HG02973 (cell line): ENCODE measurements around the gene JOSD2.

Experiments
- ATAC-seq: cut with Tn5 transposase; IDR thresholded peaks from one replicate; pipeline ENCODE4 v1.9.1; 2021; ENCODE audit warnings: moderate library complexity; ENCODE audit not compliant: unreplicated experiment

JOSD2 gene

DNA sequence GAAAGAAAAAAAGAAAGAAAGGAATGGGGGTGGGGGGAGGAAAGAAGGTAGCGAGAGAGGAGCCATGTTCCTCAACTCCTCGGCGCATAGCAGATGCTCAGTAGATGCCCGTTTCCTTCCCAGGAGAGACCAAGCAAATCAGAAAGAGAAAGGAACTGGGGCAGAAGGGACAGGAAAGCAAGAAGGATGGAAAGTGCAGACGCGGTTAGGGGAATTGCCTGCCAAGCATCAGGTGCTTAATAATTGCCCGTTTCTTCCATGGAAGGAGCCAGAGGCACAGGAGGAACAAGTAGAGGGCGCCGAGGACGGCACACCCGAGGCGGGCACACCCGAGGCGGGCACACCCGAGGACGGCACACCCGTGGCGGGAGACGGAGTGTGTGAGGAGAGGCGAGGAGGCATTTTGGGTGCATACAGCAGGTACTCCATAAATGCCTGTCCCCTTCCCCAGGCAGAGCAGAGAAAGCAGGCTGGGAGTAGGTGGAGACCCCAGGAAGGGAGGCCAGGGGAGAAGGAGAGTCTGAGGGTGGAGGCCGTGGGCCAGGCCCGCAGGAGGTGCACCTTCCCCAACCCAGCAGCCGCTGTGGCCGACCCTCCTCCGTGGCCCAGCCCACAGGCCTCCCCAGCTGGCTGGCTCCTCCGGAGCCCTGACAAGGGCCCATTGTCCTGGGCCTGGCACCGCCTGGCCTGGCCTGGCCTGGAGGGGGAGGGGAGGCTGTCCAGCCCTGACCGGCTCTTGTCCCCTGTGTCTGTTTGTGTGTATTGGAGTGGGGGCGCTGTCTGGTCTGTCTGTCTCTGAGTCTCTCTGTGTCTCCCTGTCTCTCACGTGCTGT is 14.6 kb downstream of the JOSD2 start:
- ATAC-seq = no peak

DNA sequence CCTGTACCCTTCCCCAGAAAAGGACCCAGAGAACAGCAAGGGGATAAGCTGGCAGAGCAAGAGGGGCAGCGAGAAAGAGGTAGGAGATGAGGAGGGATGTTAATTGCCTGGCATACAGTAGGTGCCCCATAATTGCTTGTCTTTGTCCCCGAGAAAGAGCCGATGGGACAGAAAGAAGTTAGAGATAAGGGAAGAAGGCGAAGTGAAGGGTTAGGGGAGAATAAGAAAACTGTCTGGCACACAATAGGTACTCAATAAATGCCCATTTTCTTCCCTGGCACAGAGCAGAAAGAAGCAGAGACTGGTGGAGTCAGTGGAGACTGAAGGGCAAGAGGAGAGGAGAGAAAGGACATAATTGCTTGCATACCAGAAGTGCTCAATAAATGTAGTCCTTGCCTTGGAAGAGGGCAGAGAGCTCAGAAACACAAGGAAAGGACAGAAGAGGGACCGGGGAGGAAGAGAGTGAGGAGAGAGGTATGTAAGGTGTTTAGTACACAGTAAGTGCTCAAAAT is 15.9 kb downstream of the JOSD2 start:
- ATAC-seq = no peak

DNA sequence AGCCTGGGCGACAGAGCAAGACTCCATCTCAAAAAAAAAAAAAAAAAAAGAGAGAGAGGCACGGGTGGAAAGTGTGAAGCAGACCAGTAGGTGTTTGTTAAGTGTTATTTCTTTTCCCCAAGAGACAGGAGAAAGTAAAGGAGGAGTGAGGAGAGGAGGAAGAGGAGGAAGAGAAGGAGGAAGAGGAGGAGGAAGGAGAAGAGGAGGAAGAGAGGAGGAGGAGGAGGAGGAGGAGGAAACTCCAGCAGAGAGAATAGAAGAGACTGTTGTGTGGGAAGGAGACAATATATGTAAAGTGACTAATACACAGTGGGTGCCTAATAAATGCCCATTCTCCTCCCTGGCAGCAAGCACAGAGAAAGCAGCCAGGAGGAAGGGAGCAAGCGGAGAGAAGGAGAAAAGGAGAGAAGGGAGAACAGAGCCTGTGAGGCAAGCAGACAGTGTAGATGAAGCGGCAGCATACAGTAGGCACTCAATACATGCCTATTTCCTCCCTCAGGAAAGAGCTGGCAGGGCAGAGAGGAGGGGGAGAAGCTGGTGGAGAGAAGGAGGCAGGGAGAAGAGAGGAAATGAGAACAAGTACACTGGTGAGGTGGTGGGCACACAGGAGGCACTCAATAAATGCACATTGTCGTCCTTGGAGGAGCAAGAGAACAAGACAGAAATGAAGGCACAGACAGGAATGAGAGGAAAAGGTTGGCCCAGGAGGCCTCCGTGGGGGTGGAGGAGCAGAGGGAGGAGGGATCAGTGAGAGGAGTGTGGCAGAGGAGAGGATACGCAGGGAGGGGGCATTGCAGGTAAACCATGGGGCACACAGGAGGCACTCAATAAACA is 16.6 kb downstream of the JOSD2 start:
- no peak for ATAC-seq

DNA sequence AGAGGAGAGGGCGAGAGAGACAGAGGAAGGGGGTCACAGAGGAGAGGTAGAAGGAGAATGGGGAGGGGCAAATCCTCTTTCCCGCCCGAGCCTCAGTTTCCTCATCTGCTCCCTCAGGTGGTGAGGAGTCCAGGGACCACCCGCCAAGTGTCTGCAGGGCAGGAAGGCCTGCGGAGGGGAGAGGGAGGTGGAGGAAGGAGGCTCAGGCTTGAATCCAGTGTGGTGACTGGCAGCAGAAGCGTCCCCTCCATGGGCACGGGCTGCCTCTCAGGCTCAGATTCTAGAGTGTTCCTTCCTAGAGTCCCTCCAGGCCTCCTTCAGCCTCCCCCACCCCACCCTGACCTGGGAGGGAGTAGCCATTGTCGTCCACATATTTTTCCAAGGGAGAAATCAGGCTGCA is 17.8 kb downstream of the JOSD2 start:
- ATAC-seq = no peak

DNA sequence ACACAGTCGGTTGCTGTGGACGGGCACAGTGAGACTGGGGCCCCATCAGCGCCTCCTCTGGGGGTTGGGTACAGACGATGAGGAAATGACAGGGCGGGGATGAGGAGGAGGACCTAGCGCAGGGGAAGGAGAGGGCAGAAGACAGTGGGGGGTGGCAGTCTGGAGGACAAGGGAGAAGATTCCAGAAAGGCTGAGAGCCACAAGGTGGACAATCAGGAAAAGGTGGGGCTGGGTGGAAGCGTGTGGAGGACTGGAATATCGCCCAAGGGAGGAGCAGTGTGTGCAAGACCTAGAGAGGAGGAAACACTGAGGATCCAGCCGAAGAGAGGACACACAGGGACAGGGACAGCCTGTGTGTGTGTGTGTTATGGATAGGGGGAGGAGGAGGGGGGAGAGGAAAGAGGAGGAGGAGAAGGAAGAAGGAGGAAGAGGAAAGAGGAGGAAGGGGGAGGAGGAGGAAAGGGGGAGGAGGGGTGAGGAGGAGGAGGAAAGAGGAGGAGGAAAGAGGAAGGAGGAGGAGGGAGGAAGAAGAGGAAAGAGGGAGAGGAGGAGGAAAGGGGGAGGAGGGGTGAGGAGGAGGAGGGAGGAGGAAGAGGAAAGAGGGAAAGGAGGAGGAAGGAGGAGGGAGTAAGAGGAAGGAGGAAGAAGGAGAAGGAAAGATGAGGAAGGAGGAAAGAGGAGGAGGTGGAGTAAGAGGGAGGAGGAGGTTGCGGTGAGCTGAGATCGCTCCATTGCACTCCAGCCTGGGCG is 18.5 kb downstream of the JOSD2 start:
- no peak for ATAC-seq

DNA sequence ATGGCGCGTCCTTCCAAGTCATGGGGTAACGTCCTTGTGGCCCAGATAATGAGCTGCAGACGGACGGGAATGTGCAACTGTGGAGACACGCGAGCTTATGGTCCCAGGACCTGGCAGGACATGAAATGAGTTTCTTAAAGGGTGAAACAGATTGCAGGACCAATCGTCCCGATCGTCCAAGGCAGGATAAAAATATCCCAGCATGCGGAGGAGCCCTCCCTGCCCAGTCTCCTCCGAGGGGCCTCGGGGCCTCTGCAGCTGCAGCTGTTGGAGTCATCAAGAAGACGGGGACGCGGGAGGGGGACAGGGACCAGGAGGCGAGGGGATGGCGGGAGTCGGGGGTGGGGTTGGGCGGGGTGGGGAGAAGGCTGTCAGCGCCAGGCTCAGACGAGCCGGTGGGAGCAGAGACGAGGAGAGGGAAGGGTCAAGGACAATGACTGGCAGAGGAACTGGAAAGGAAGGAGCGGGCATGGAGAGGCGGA is 20.0 kb downstream of the JOSD2 start:
- no peak for ATAC-seq

DNA sequence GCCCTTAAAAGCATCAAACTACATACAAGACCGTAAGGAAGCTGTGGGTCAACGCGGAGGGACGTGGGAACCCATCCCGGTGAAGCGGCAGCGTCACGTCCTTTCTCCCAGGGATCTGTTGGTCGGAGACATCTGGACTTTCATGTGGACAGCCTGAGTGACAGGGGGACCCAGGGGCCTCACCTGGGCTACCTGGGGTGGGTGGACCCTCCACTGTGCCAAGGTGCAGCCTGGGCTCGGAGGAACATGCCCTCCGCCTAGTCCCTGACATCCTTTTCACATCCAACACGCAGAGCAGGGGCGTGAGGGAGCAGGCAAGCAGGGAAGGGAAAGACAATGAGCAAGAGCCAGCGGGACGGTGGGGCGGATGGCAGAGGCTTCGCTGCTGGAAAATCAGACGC is 20.6 kb downstream of the JOSD2 start:
- no peak for ATAC-seq

DNA sequence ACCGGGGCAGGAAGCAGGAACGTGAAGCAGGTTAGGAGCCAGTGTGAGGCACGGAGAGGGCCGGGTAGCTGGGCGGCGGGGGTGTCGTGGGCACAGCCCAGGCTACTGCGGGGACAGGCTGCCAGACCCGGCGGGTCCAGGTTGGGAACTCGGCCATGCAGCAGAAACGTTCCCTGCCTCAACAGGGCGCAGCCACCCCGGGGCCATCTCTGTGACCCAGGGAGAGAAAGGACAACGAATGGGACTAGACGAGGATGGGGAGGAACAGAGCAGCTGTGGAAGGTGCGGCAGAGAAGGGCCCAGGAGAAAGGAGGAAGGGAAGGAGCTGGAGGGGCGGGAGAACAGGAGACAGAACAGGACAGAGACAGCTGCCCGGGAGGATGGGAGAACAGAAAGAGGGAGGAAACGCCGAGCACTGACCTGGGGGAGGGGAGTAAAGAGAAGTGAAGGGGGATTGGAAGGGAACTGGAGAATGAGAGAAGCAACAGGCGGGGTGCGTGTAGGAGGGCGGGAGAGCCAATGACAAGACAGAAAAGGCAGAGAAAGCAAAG is 21.5 kb downstream of the JOSD2 start:
- ATAC-seq = no peak

DNA sequence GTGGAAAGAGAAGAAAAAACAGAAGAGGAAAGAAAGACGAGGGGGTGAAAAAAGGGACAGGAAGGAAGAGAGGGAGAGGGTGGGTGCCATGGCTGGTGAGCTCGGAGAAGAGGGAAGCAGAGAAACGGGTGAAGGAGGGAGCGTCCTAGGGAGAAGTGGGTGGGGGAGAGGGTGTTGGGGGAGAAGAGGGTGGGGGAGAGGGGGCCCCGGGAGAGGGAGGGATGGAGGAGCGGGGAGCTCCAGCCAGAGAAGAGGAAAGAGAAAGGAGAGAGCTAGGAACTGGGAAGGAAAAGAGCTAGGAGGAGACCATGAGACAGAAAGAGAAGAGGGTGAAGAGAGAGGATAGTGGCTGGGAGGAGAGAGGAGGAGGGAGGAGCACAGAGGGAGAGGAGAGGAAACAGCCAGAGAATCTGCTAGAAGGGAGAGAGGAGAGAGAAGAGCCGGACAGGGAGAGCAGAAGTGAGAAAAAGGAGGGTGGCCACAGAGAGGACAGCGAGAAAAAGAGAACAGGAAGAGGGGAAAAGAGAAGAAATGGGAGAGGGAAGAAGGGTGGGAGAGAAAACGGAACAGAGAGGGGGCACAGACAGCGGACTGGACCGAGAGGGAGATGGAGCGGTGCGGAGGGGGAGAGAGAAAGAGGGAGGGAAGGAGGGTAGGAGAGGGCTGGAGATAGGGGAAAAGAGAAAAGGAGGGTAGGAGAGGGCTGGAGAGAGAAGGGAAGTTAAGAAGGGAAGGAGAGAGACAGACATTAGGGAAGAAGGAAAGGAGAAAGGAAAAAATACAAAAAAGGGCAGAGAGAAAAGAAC is 22.4 kb downstream of the JOSD2 start:
- no peak for ATAC-seq

DNA sequence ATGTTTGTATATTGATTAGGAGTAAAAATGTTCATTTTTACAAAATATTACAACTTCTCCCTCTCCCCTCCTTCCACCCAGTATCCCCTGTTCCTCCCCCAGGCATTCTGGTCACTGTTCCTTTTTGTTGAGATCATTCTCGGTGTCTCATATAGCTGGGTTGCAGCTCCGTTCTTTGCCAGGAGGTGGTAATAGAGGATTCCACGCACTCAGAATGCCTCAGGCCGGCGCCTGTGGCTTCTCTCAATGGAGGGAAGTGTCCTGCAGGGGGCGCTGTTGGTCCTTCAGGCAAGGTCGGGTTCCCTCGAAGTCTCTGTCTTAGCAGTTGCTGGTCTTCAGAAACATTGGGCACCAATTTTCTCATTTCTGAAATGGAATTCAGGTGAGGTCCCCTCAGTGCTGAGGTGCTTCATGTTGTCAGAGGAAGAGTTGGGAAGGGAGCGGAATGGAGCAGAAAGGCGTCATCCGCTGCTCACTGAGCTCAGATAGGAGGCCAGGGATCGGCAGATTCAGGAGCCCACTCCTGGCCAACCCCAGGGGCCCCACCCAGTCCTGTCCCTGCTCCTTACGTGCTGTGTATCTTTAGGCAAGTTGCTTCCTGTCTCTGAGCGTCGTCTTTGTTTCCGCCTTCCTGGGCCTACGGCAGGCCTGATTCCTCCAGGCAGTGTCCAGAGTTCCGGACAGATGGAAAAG is 24.0 kb downstream of the JOSD2 start:
- no peak for ATAC-seq

DNA sequence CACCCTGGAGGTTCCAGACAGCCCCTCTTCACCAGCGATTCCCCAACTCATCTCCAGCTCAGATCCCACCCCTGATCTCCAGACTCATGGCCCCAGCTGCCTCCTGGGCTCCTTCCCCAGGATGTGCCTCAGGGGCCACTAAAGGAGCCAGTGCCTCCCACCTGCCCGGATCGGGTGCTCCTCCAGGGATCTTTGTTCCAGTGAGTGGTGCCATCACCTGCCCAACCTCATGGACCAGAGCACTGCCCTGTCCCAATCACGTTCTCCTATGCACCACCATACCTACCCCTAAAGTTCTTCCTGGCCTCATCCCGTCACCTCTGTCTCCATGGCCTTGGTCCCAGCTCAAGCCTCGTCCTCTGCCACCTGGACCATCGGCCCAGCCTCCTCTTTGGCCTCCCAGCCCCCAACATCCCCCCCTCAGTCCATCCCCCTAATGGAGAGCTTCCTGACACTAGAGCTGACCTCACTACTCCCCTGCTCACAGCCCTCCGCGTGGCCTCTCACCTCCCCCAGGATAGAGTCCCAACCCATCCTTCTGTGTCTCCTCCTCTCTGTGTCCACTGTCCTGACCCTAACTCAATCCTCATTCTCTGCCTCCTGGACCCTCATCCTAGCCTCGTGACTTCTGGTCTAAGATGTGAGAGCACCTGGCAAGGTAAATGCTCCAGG is 25.6 kb downstream of the JOSD2 start:
- ATAC-seq = no peak

DNA sequence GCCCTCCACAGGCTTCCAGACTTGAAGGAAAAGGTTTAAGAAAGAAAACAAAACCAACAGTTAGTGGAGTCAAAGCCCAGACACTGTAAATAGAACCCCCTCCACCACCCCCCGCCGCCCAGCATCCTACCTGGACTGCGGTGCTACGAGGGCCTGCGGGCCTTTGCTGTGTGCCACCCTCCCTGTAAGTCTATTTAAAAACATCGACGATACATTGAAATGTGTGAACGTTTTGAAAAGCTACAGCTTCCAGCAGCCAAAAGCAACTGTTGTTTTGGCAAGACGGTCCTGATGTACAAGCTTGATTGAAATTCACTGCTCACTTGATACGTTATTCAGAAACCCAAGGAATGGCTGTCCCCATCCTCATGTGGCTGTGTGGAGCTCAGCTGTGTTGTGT is 28.1 kb downstream of the JOSD2 start:
- ATAC-seq = no peak

DNA sequence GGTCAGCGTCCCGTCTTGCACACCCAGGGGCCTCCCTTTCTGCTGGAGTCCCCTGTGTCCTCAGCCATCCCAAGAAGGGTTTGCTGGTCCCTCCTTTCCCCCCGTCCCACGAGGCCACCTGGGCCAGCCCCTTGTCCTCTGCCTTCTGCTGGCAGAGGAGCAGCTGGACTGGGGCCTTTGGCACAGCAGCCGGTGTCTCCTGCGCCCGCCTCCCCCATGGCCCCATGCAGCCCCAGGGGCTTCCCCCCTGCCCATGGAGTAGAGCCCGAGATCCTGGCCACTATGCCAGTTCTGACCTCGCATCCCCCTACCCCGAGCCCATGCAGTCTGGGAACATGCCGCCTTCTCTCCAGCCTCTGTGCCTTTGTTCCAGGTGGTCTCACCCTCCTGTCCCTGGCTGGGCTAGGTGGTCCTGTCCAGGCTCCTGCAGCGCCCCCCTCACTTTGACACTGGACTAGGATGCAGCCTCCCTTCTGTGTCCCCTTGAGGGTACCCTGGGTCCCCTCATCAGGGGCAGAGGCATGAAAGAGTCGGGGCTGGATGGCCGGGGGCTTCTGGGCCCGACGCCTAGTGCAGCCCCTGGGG is 28.6 kb downstream of the JOSD2 start:
- no peak for ATAC-seq

DNA sequence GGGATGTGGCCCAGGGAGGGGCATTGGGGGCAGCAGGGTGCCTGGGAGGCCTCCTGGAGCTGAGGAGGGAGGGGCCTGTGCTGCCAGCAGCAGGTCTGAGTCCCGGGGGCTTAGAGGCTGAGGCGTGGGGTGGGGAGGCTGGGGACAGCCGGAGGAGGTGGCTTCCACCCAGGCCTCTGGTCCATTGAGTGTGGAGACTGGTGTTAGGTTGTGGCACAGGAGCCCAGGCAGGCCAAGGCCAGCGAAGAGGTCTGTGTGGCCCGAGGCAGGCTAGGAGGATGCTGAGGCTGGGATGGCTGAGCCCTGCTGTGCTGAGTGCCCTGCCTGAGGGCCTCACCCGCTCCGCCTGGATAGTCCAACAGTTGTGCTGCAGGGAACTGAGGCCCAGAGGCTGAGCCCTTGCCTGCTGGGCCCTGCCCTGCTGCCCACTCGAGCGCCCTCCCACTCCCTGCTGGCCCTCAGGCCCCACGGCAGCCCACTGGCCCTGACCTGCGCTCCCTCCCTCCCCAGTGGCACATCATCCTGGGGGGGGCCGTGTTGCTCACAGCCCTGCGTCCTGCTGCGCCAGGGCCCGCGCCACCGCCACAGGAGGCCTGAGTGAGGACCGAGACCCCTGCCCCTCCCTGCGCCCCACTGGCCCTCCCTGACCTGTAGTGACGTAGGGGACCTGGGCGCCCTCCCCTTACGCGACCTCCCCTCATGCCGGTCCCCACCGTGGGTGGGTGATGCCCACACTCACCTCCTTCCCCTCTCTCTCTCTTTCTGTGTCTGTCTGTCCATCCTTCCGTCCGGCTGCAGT is 29.4 kb downstream of the JOSD2 start:
- no peak for ATAC-seq

DNA sequence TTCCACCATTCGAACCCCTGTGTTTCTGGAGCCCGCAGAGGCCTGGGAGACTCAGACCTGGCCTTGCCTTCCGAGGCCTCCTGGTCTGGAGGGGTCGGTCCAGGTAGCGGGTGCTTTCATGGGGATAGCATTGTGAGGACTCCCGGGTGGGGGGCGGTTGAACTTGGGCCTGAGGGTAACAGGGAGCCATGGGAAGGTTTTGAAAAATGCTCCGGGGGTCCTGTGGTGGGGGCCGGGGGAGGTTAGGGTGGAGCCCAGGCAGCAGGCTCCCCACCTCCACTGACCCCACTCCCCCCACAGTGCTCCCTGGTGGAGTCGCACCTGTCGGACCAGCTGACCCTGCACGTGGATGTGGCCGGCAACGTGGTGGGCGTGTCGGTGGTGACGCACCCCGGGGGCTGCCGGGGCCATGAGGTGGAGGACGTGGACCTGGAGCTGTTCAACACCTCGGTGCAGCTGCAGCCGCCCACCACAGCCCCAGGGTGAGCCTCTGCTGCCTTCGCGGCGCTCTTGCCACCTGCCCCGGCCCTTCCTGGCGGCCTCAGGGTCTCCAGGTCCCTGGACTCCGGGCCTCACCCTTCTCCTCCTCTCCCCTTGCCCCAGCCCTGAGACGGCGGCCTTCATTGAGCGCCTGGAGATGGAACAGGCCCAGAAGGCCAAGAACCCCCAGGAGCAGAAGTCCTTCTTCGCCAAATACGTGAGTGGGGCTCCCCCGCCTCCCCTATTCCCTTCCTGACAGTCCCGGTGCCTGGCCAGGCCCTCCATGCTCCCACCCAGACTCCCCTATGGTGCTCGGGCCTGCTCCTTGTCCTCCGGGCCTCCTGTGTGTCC is 30.5 kb downstream of the JOSD2 start:
- ATAC-seq = no peak

DNA sequence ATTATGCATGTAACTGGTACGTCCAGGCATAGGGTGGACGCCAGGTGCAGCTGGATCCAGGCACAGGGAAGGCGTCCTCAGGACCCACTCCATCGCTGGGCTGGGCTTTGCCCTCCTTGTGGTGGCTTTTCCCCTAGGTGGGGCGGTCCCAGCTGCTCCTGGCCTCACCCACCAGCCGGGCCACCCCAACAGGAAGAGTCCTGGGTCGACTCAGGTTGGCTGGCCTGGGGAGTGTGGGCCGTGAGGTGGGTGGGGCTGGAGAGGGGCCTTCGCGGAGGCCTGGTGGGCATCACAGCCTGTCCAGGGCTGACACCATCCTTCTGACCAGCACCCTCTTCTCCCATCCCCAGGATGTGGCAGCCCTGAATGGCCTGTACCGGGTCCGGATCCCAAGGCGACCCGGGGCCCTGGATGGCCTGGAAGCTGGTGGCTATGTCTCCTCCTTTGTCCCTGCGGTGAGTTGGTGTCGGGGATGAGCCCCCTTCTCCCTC is 31.2 kb downstream of the JOSD2 start:
- ATAC-seq = no peak
